Caco-2 (cell line): ENCODE results near the gene ROPN1L. TPM values are rescaled to one million over a fixed set of nuclear protein-coding genes. Genes with fewer than 3 reads are reported as not detected.

ENCODE experiments used
- BruUV-seq: library from RNA; stranded (reverse); fragments of 400-500 nt; replicated peaks from 2 replicates; lab custom pipeline; 2021; lab: Mats Ljungman, UMichigan
- CTCF ChIA-PET: fragments of 300-600 bp; sonication (Branson Sonifier 250); formaldehyde crosslinking; loops from one replicate; lab custom pipeline; 2022; ENCODE audit warnings: antibody characterized with exemption; lab: Charles Lee
- POLR2A ChIA-PET: fragments of 300-600 bp; sonication (Branson Sonifier 250); formaldehyde crosslinking; loops from one replicate; lab custom pipeline; 2022; ENCODE audit warnings: antibody characterized with exemption; lab: Charles Lee
- DNase-seq, 2 experiments: peaks; one replicate each; pipeline versions ENCODE4 v3.0.0 to v3.0.0-alpha.2; 2020 to 2022
- H3K27me3 ChIP-seq: replicated peaks from 2 replicates; pipeline ENCODE4 v1.6.0; 2011; ENCODE audit warnings: low read length; ENCODE audit not compliant: control insufficient read depth, insufficient read depth
- H3K36me3 ChIP-seq: 2 replicates; pipeline ENCODE4 v1.5.1; 2011; ENCODE audit warnings: low read length; ENCODE audit not compliant: control insufficient read depth, insufficient read depth
- H3K4me1 ChIP-seq: fragments of 250-450 bp; sonication (Bioruptor Pico); 2 replicates; pipeline ENCODE4 v1.5.1; 2020; ENCODE audit warnings: mild to moderate bottlenecking
- H3K4me3 ChIP-seq: 2 replicates; pipeline ENCODE4 v1.5.1; 2011; ENCODE audit warnings: low read depth, mild to moderate bottlenecking, control low read depth, low read length
- H3K9me3 ChIP-seq: fragments of 250-450 bp; sonication (Bioruptor Pico); 2 replicates; pipeline ENCODE4 v1.5.1; 2020; ENCODE audit warnings: mild to moderate bottlenecking, moderate library complexity
- H3K27ac Mint-ChIP-seq: one replicate; pipeline ENCODE4 v1.8.0; 2022; ENCODE audit warnings: mixed read lengths; ENCODE audit not compliant: unreplicated experiment
- H3K27me3 Mint-ChIP-seq: one replicate; pipeline ENCODE4 v1.8.0; 2022; ENCODE audit warnings: mixed read lengths; ENCODE audit not compliant: insufficient read depth, unreplicated experiment
- H3K36me3 Mint-ChIP-seq: one replicate; pipeline ENCODE4 v1.8.0; 2022; ENCODE audit warnings: mild to moderate bottlenecking, mixed read lengths; ENCODE audit not compliant: insufficient read depth, unreplicated experiment
- H3K4me1 Mint-ChIP-seq: one replicate; pipeline ENCODE4 v1.8.0; 2022; ENCODE audit warnings: low read depth, mixed read lengths; ENCODE audit not compliant: unreplicated experiment
- H3K4me3 Mint-ChIP-seq: one replicate; pipeline ENCODE4 v1.8.0; 2022; ENCODE audit warnings: mild to moderate bottlenecking, moderate library complexity, mixed read lengths; ENCODE audit not compliant: unreplicated experiment
- H3K9me3 Mint-ChIP-seq: one replicate; pipeline ENCODE4 v1.8.0; 2022; ENCODE audit warnings: mixed read lengths; ENCODE audit not compliant: unreplicated experiment
- CTCF ChIP-seq, 2 experiments: fragments of 200-600 bp in 1 of 2; IDR thresholded peaks; 1 replicate in 1 of 2; 2 replicates in 1 of 2; pipeline versions ENCODE4 v1.5.1 to v1.8.0; 2011 to 2022; ENCODE audit warnings: antibody characterized with exemption in 1 of 2, control low read depth in 1 of 2, inconsistent platforms in 1 of 2, low read depth in 1 of 2, low read length in 1 of 2, mild to moderate bottlenecking in 1 of 2, moderate library complexity in 1 of 2; ENCODE audit not compliant: insufficient read depth in 1 of 2, severe bottlenecking in 1 of 2, unreplicated experiment in 1 of 2
- intact Hi-C: fragments of 100-400 bp; cut with micrococcal nuclease; formaldehyde crosslinking; loops from one replicate; pipeline ENCODE4 v1.10.0; 2022; ENCODE audit not compliant: unreplicated experiment
- total RNA-seq: library from RNA; stranded (reverse); gene quantifications from 2 replicates; pipeline ENCODE4 v1.2.3, GENCODE V29; 2022

Gene ROPN1L
- total RNA-seq, 1 experiment from 2014 or later: 0.48 TPM

- H3K27ac Mint-ChIP-seq: no peak overlapping the region
These were observed 7.3 kb upstream of the ROPN1L start for GRCh38 chr5:10434392-10434791.

GRCh38 chr5:10438301-10438700 lies 3.4 kb upstream of the ROPN1L start:
- no TSS peak for BruUV-seq
- no peak overlapping the region for H3K4me3 ChIP-seq
- Mint-ChIP-seq H3K27ac (no peak overlapping the region), H3K9me3 (no peaks in the 10 kb centered on the region), H3K27me3 (no peaks in the 10 kb centered on the region), H3K4me1 (peaks cover 7% of the 10 kb centered on the region), H3K4me3 (no peak overlapping the region), H3K36me3 (peaks cover 32% of the 10 kb centered on the region)
- TF ChIP-seq CTCF (IDR thresholded peaks at IDR 0.05; ENCODE audit: insufficient read depth in 1 of 2, low read depth in 1 of 2, low read length in 1 of 2, severe bottlenecking in 1 of 2, unreplicated experiment in 1 of 2): no peak
- H3K4me1 ChIP-seq: 0 out of 2 replicates have a peak, but pooled peaks cover 3% of the 10 kb centered on the region
- H3K36me3 ChIP-seq: peaks cover 2% of the 10 kb centered on the region; the same call in 1 of the 2 replicates
- intact Hi-C loops: no loop called here
- POLR2A ChIA-PET: no interaction called here
- H3K27me3 ChIP-seq: no peaks in the 10 kb centered on the region
- no peak for DNase-seq
- CTCF ChIA-PET: no interaction called here
- H3K9me3 ChIP-seq: no peaks in the 10 kb centered on the region

More at GRCh38 chr5:10434392-10434791, 7.3 kb upstream of the ROPN1L start:
- H3K27me3 Mint-ChIP-seq: no peaks in the 10 kb centered on the region
- ChIA-PET POLR2A (no interaction called here), CTCF (no interaction called here)
- peaks cover 6% of the 10 kb centered on the region for H3K4me1 Mint-ChIP-seq
- H3K36me3 Mint-ChIP-seq: peaks cover 43% of the 10 kb centered on the region
- Histone ChIP-seq H3K9me3 (no peaks in the 10 kb centered on the region), H3K36me3 (peaks cover 10% of the 10 kb centered on the region), H3K27me3 (no peaks in the 10 kb centered on the region), H3K4me3 (no peak overlapping the region), H3K4me1 (no peaks in the 10 kb centered on the region)
- no peak for TF ChIP-seq CTCF (IDR thresholded peaks at IDR 0.05; ENCODE audit: insufficient read depth in 1 of 2, low read depth in 1 of 2, low read length in 1 of 2, severe bottlenecking in 1 of 2, unreplicated experiment in 1 of 2)
- intact Hi-C loops: no loop called here
- BruUV-seq: no TSS peak
- no peak for DNase-seq
- H3K9me3 Mint-ChIP-seq: no peaks in the 10 kb centered on the region
- no peak overlapping the region for H3K4me3 Mint-ChIP-seq

GRCh38 chr5:10439692-10440091 lies 2.0 kb upstream of the ROPN1L start:
- peaks cover 26% of the 10 kb centered on the region for H3K36me3 Mint-ChIP-seq
- no peaks in the 10 kb centered on the region for H3K27me3 Mint-ChIP-seq
- BruUV-seq: no TSS peak
- H3K4me1 Mint-ChIP-seq: peaks cover 7% of the 10 kb centered on the region
- ChIA-PET CTCF (no interaction called here), POLR2A (no interaction called here)
- no peaks in the 10 kb centered on the region for H3K9me3 Mint-ChIP-seq
- intact Hi-C loops: no loop called here
- H3K27me3 ChIP-seq: no peaks in the 10 kb centered on the region
- TF ChIP-seq CTCF (IDR thresholded peaks at IDR 0.05; ENCODE audit: insufficient read depth in 1 of 2, low read depth in 1 of 2, low read length in 1 of 2, severe bottlenecking in 1 of 2, unreplicated experiment in 1 of 2): no peak
- no peak for DNase-seq
- H3K27ac Mint-ChIP-seq: no peak overlapping the region
- H3K4me1 ChIP-seq: 0 out of 2 replicates have a peak, but pooled peaks cover 3% of the 10 kb centered on the region
- H3K4me3 Mint-ChIP-seq: no peak overlapping the region
- no peaks in the 10 kb centered on the region for H3K9me3 ChIP-seq
- H3K36me3 ChIP-seq: no peaks in the 10 kb centered on the region
- no peak overlapping the region for H3K4me3 ChIP-seq
